OCI-M2 (cell line): Measurements from ENCODE around the gene BANF1.

Source experiments
- DNase-seq: peaks from one replicate; lab custom pipeline; 2025; ENCODE audit not compliant: unreplicated experiment; lab: John Stamatoyannopoulos, UW

Gene BANF1, protein sequence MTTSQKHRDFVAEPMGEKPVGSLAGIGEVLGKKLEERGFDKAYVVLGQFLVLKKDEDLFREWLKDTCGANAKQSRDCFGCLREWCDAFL

DNA sequence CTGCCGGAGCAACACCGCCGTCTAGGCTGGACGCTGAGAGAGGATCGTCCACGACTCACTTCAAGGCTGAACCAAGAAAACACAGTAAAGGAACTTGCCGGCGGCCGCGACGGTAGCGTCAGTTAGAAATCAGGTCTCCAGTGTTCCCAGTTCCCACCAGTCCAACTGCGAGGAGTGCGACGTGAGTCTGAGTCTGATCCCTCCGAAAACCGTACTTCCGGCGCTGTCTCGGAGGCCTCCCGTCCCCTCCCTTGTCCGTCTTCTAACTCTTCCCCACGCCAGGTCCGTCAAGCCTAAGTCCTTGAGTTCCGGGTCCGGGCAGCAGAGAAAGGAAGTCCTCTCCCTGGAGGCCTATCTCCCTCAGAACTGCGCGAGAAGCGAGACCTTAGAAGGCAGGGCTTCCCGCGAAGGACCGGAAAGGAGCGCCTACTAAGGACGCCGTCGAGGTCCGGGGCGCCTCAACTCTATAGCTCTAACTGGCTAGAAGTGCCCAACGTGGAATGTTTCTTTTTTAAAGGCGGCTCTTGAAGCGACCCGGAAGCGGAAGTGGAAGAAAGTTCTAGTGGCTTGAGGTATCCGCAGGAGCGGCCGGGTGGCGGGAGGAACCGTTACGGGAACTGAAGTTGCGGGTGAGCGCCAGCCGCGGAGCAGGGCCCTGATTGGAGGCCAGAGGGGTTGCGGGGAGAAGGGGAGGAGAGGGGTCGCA, at the start of gene BANF1, which contains the start of gene EIF1AD:
Gene BANF1 (plus strand): TSS at position 562 of the 706 bp plus-strand sequence. CDS start 748 bp downstream, outside the sequence.
Gene EIF1AD (minus strand): TSS at position 216 of the 706 bp plus-strand sequence. CDS start 1,768 bp downstream, outside the sequence.
- peak; percentile 60 for DNase-seq

DNA sequence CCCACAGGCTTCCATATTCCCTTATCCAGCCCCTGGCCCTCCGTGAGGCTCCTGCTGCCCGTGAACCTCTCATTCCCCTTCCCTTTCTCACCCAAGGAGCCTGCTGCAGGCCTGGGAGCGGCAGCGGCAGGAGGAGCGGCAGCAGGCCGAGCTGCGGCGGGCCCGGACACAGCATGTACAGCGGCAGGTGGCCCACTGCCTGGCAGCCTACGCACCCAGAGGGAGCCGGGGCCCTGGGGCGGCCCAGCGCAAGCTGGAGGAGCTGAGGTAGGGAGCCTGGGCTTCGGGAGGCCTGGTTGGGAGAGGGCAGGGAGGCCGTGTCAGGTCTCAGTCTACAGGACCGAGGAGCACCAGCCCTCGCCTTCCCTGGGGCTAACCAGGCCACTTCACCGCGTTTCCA, 48.8 kb upstream of the BANF1 start:
- DNase-seq: no peak

DNA sequence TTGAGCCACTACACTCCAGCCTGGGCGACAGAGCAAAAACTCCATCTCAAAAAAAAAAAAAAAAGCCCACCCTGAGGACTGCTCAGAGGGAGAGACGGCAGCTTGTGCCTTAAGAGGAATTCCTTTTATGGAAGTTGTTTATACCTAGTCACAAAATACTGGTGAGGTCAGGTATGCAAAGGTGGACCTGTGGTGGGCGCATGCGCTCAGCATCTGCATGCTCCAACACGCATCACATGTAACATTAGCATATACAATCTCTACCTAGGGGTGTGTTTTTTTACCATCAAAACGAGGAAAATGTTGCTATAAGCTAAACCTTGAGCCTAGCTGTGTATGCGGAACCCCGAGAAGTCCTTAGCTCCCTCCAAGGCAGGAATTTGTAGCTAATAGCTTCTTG, 47.5 kb upstream of the BANF1 start:
- DNase-seq: no peak

DNA sequence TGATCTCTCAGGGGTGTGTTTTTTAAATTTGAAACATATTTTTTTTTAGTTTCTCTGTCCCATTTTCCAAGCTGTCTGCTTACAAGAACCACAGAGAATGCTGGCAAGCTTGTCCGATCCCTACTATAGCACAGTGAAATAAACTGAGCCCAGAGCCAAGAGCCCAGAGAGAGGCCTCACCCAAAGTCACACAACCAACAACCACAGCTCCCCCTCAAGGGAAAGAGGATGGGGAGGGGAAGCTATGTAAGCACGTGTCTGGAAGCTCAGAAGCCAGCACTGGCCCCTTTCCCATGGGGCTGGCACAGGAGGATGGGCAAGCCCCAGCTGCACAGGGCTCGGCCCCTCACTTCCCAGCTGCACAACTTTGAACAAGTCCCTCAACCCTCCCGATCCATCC, 44.0 kb upstream of the BANF1 start:
- no peak for DNase-seq

DNA sequence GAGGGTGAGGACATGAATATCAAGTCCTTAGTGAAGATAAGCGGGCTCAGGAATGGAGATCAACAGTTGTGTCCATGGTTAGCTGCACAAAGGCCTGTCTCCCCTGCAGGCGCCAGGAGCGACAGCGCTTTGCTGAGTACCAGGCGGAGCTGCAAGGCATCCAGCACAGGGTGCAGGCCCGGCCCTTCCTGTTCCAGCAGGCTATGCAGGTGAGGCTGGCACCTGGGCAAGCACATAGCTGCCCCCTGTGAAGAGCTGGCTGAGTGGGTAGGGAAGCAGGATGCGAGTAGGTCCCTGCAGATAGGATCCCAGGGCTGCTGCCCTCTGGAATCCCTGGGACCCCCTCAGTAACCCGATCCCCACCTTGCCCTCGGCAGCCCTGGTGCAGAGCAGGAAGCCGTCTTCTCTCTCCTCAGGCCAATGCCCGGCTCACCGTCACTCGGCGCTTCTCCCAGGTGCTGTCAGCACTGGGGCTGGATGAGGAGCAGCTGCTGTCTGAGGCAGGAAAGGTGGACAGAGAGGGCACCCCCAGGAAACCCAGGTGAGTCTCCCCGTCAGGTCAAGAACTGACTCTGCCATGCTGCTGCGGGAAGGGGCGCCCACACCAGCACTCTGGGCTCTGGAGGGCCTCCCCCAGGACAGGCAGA, 43.4 kb upstream of the BANF1 start:
- DNase-seq: no peak

DNA sequence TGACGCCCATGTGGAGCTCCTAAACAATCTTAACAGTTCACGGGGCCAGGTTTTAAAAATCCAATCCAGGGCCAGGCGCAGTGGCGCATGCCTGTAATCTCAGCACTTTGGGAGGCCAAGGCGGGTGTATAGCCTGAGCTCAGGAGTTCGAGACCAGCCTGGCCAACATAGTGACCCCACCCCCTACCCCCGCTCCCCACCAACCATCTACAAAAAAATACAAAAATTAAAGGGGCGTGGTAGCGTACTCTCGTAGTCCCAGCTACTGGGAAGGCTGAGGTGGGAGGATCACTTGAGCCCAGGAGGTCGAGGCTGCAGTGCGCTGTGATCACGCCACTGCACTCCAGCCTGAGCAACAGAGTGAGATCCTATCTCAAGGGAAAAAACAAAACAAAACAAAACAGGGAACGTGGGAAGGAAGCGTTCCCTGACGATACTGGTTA, 41.5 kb upstream of the BANF1 start:
- no peak for DNase-seq

DNA sequence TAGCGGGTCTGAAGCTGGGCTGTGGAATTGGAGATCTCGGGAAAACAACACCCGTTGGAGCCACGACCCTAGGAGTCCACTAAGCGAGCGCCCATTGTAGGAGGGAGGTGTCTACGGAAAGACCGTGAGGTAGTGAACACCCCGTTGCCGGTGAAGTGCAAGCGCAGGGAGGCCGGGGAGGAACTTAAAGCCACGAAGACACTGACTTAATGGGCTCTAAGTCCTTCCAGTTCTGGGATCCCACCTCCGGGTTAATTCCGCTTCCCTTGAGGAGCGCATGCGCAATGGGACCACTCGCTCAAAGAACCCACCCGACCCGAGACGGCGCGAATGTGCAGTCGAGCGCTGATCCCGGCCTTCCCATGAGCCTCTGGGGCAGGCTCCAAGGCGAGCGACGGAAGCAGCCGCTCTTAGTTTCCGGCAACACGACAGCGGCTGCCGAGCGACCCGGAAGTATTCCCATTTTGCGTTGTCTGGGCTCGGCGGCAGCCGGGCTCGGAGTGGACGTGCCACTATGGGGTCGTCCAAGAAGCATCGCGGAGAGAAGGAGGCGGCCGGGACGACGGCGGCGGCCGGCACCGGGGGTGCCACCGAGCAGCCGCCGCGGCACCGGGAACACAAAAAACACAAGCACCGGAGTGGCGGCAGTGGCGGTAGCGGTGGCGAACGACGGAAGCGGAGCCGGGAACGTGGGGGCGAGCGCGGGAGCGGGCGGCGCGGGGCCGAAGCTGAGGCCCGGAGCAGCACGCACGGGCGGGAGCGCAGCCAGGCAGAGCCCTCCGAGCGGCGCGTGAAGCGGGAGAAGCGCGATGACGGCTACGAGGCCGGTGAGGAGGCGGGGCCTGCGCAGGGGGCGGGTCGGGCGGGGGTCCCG, 40.8 kb upstream of the BANF1 start, which contains the start of gene SART1:
Gene SART1 (plus strand): TSS at position 468 of the 874 bp plus-strand sequence. CDS start 47 bp downstream, at position 515.
- peak; percentile 68 for DNase-seq

DNA sequence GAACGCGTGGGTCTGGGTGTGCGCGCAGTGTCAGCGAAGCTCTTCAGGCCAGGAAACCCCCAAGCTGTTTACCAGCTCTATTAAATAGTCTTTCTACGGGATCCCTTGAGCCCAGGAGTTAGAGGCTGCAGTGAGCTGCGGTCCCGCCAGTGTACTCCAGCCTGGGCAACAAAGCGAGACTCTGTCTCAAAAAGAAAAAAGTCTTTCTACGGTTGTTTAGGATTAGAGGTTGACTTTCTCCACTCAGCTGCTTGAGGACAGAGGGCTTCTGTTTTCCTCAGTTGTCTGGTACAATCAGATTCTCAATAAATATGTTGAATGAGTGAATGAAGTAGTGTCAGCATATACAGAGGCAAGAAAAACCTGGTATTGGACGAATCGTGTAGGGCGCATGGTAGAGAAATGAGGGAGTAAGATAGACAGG, 40.1 kb upstream of the BANF1 start:
- DNase-seq: no peak

DNA sequence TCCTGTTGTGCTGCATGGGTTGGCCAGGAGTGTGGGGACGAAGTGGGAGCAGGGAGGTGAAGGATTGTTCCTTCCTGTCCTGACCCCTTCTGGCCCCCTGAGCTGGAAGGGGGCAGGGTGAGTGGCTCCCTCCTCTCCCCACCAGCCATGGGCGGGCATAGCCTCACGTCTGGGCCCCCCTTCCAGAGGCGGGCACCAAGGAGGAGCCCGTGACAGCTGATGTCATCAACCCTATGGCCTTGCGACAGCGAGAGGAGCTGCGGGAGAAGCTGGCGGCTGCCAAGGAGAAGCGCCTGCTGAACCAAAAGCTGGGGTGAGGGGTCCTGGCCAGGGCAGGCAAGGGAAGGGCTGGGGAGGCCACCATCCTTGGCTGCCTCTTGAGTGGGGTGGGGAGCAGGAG, 37.4 kb upstream of the BANF1 start:
- DNase-seq: no peak

DNA sequence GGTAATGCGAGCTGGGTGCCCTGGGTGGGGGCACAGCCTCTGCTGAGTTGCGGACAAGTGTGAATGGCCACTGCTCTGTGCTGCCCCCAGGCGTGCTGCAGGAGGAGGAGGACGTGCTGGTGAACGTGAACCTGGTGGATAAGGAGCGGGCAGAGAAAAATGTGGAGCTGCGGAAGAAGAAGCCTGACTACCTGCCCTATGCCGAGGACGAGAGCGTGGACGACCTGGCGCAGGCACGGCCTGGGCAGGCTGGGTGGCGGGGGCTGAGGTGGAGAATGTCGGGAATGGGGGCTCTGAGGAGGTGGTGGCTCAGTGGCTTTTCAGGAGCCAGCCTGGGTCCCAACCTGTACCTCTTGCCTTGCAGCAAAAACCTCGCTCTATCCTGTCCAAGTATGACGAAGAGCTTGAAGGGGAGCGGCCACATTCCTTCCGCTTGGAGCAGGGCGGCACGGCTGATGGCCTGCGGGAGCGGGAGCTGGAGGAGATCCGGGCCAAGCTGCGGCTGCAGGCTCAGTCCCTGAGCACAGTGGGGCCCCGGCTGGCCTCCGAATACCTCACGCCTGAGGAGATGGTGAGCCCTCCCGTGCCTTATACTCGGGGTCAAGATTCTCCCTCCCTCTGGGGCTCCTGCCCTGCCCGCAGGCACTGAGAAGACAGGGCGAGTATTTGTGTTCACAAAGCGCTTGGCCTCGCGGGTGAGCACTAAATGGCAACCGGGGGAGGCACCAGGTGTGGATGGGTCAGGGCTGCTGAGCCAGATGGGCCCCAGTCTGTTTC, 36.1 kb upstream of the BANF1 start:
- DNase-seq: no peak

DNA sequence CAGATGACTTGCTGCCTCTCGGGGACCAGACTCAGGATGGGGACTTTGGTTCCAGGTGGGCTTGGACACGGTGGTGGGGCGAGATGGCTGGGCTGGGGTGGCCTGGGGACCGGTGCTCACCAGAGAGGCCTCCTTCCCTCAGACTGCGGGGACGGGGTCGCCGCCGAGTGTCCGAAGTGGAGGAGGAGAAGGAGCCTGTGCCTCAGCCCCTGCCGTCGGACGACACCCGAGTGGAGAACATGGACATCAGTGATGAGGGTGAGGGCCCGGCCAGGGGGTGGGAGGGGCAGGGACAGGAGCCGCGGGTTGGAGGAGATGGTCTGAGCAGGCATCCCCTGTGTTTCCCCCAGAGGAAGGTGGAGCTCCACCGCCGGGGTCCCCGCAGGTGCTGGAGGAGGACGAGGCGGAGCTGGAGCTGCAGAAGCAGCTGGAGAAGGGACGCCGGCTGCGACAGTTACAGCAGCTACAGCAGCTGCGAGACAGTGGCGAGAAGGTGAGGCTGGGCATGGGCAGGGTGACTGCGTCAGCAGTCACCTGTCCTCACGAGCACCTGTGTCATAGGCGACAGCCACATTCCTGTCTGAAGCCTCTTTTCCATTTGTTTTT, 34.9 kb upstream of the BANF1 start:
- no peak for DNase-seq

DNA sequence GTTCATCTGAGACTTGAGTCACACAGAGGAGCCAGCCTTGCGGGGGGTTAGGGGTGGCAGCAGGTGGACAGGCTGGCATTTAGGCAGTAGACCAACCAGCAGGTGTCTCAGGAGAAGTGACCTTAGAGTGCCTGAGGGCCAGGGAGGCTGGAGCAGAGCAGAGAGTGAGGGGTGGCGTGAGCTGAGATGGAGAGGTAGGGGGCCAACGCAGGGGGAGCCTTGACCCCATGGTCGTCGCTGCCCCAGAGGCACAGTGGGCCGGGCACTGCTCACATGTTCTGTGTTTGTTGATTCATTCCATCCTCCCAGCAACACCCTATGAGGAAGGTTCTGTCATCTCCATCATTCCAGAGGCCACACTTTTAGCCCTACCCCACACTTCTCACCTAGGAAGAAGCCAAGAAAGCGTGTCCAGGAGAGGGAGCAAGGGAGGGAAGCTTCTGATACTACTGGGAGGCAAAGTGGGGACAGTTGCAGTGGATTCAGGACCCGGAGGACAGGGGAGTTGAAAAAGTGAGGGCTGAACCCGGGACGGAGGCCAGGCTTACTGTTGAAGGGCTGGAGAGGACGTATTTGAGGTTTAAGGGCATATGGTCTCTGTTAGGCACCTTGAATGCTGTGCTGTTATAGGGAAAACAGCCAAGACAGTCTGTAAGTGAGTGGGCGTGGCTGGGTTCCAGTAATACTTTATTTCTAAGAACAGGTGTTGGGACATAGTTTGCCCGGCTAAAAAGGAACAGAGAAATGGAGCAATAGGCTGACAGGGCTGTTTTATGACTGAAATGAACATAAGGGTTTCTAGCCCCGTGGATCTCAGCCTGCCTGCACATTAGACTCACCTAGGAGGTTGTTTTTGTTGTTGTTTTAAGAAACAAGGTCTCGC, 33.5 kb upstream of the BANF1 start:
- DNase-seq: no peak

DNA sequence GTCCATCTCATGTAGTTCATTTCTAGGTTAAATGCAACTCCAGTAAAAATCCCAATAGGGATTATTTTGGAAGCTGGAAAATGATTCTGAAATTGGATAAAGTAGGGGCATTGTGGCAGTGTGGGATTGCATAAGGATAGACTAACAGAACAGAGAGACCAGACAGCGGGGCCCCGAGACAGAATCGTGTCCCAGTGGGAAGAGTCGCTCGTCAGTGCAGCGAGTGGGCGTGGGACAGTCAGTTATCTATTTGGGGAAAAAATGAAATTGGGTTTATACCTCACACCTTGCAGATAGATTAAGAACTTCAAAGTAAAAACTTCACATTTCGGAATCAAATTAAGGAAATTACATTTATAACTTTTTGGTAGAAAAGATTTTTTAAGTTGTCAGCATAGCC, 30.2 kb upstream of the BANF1 start:
- no peak for DNase-seq

DNA sequence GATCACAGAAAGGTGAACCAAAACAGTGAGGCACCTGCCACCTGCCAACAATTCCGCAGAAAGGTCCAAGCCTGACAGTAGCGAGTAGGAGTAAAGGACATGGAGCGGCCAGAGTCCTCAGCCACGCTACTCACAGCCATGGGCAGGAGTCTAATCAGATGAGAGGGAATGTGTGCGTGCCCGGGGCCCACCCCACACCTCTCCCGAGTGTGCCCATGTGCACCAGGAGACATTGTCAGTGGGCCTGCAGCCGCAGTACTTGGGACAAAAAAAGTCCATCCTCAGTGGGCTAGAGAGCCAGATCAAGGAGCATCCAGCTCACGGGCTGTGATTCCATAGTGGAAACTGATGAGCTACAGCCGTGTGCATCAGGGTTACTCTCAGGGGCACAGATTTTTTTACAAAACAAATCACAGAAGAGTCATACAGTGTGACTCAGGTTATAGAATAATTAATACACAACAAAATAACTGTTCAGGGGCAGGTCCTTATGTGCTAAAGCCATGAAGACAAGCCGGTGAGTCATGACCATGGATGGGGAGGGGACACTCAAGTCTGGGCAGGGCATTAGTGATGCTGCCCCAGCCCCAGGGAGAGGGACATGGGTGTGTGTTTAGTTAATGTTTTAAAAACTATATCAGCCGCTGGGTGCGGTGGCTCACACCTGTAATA, 28.7 kb upstream of the BANF1 start:
- DNase-seq: no peak

DNA sequence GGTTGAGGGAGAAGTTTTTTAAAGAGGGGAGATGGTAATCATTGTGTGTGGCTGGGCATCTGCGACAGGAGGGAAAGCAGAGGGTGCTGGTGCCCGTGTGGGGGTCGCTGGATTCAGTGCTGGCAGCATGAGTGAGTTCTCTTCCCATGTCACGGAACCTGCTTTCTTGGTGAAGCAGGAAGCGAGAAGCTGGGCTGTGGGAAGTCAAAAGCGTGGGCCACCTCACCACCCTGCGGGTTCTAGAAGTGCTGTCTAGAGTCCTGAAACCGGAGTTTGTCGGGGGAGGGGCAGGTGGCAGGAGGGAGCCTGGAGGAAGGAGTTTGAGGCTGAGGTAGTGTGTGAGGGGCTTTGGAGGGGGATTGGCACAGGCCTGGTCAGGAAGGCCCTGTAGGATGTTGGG, 26.5 kb upstream of the BANF1 start:
- no peak for DNase-seq

DNA sequence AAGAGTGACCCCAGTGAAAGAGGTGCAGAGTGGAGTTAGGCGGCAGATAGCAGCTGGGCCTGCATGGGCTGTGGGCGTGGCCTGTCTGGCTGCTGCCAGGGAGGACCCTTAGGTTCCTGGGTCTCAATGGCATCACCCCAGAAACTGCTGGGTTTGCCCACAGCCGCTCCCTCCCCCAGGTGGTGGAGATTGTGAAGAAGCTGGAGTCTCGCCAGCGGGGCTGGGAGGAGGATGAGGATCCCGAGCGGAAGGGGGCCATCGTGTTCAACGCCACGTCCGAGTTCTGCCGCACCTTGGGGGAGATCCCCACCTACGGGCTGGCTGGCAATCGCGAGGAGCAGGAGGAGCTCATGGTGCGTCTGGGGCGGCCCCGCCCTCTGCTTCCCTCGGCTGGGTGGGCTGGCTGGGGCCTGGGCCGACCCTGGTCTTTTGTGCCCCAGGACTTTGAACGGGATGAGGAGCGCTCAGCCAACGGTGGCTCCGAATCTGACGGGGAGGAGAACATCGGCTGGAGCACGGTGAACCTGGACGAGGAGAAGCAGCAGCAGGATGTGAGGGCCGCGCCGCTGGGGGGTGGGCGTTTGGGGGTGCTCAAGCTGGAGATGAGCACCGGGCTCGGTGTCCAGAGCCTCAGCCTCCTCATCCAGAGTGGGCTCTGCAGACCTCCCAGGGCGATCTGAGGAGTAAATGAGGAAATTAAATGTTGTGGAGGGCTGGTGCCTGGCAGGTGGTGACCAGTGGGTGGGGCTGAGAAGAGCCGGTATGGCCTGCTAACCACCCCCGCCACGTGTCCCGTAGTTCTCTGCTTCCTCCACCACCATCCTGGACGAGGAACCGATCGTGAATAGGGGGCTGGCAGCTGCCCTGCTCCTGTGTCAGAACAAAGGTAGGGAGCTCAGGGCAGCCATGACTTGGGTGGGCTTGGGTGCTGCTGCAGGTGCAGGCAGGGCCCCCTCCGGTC, 25.8 kb upstream of the BANF1 start:
- DNase-seq: no peak

DNA sequence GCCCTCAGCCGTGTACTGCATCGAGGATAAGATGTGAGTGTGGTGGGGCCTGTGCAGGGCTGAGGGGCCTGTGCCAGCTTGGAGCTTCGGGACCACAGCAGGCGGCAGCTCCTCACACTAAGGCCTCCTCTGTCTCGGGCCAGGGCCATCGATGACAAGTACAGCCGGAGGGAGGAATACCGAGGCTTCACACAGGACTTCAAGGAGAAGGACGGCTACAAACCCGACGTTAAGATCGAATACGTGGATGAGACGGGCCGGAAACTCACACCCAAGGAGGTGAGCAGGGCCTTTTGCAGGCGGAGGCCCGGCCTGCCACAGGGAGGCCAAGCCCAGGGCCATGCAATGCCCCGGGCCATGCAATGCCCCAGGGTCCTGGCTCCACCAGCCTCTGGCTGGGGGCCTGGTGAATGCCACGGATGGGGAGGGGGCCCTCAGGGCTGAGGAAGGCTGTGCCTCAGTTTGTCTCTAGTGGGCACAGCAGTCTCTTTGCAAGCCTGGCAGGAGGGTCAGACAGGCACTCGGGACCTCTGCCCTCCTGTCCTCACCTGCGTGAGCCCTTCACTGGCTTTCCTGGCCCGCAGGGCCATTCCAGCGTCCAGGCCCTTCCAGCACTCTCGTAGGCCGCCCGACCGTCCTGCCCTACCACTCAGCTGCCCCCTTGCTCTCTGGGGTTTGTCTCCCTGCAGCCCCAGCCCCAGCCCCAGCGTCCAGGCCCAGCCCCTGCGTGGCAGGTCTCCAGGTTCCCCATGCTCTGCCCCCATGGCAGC, 24.5 kb upstream of the BANF1 start:
- DNase-seq: no peak
